HG03460 (cell line): ENCODE data around the gene SSC5D.
"Not testable (repeated sequence)": the region's sequence is repeated elsewhere in the genome, so short reads cannot be mapped to it uniquely, and the experiment has no call there.

Source experiments
- ATAC-seq: cut with Tn5 transposase; IDR thresholded peaks from one replicate; pipeline ENCODE4 v1.9.1; 2021; ENCODE audit not compliant: unreplicated experiment

The SSC5D gene

GRCh38 chr19:55487924-55488687, at the start of gene SSC5D:
Gene SSC5D (plus strand): TSS chr19:55488436. CDS start chr19:55488590, 154 bp downstream.
- no peak for ATAC-seq

GRCh38 chr19:55439052-55439451, 49.2 kb upstream of the SSC5D start:
- ATAC-seq, result no peak

GRCh38 chr19:55440411-55441105, 47.7 kb upstream of the SSC5D start:
- ATAC-seq, result no peak

GRCh38 chr19:55441319-55441691, 46.9 kb upstream of the SSC5D start:
- no peak for ATAC-seq

GRCh38 chr19:55441692-55442321, 46.4 kb upstream of the SSC5D start:
- no peak for ATAC-seq

GRCh38 chr19:55442372-55442961, 45.8 kb upstream of the SSC5D start:
- ATAC-seq, result no peak

- no peak for ATAC-seq
Measured at GRCh38 chr19:55443045-55443823, 45.0 kb upstream of the SSC5D start, which contains the start of gene SHISA7. Gene SHISA7 (minus strand): TSS chr19:55443300. CDS start chr19:55442863, 437 bp downstream.

GRCh38 chr19:55443824-55444480, 44.3 kb upstream of the SSC5D start:
- no peak for ATAC-seq

GRCh38 chr19:55444646-55445045, 43.6 kb upstream of the SSC5D start:
- no peak for ATAC-seq

GRCh38 chr19:55446060-55446459, 42.2 kb upstream of the SSC5D start:
- ATAC-seq, result no peak

- ATAC-seq, result no peak
Measured at GRCh38 chr19:55447421-55448174, 40.6 kb upstream of the SSC5D start.

GRCh38 chr19:55448175-55448490, 40.1 kb upstream of the SSC5D start:
- not testable (repeated sequence) for ATAC-seq

GRCh38 chr19:55449469-55449868, 38.8 kb upstream of the SSC5D start:
- ATAC-seq, result no peak

GRCh38 chr19:55451163-55451964, 36.9 kb upstream of the SSC5D start:
- no peak for ATAC-seq

GRCh38 chr19:55451965-55452748, 36.1 kb upstream of the SSC5D start:
- ATAC-seq, result no peak

GRCh38 chr19:55452749-55453346, 35.4 kb upstream of the SSC5D start:
- no peak for ATAC-seq

GRCh38 chr19:55453511-55454260, 34.5 kb upstream of the SSC5D start:
- no peak for ATAC-seq
